ENCODE results near the gene PDZRN4. TPM values are rescaled to one million over a fixed set of nuclear protein-coding genes. Genes with fewer than 3 reads are reported as not detected.
A peak's percentile ranks its signal among the peaks of the same experiment; 100 is the strongest.

PDZRN4 gene
- polyA plus RNA-seq, 2 of the 4 experiments (the other 2 are of a cell fraction) = 0.03 TPM

GRCh38 chr12:41577995-41578394, 389.9 kb downstream of the PDZRN4 start (continued):
- TF ChIP-seq ELK1 (IDR thresholded peaks at IDR 0.05; ENCODE audit: low read depth, low read length) (no peak), KDM1A (IDR thresholded peaks at IDR 0.05; ENCODE audit: low read depth) (no peak)

GRCh38 chr12:41585784-41586183, 397.7 kb downstream of the PDZRN4 start:
- DNase-seq (ENCODE audit: low read depth in 1 of 2, low spot score in 1 of 2) = no peak
- no peak overlapping the region for H3K4me3 ChIP-seq
- POLR2A ChIA-PET = no interaction called here
- WGBS (ENCODE audit: missing lambda C conversion rate) = 54% methylated on average over 3 of the region's 3 CpGs
- peak; percentile 43 for FAIRE-seq
- H3K27ac ChIP-seq = no peak overlapping the region
- no peak overlapping the region for H3K4me2 ChIP-seq
- H3K4me1 ChIP-seq = no peaks in the 10 kb centered on the region
- no peak for TF ChIP-seq ZC3H11A (IDR thresholded peaks at IDR 0.05)
- TF ChIP-seq SMC3 (IDR thresholded peaks at IDR 0.05) = no peak
- no peak for TF ChIP-seq ATOH8 (CRISPR knock-in tag; IDR thresholded peaks at IDR 0.05; ENCODE audit: low read depth)
- no peak for TF ChIP-seq CTCF (IDR thresholded peaks at IDR 0.05)
- TF ChIP-seq FOSB (CRISPR knock-in tag; IDR thresholded peaks at IDR 0.05) = no peak
- TF ChIP-seq KDM5A (IDR thresholded peaks at IDR 0.05) = no peak
- TF ChIP-seq ELK1 (IDR thresholded peaks at IDR 0.05; ENCODE audit: low read depth, low read length) = no peak
- TF ChIP-seq MYC (IDR thresholded peaks at IDR 0.05; ENCODE audit: borderline replicate concordance, low read length) = no peak
- TF ChIP-seq JUNB (IDR thresholded peaks at IDR 0.05) = no peak
- no peak for TF ChIP-seq PBX3 (IDR thresholded peaks at IDR 0.05)
- no peak for TF ChIP-seq NPAS2 (CRISPR knock-in tag; IDR thresholded peaks at IDR 0.05; ENCODE audit: borderline replicate concordance)
- TF ChIP-seq POLR2AphosphoS2 (conservative IDR thresholded peaks at IDR 0.05; ENCODE audit: low read length) = no peak
- TF ChIP-seq EP300 (IDR thresholded peaks at IDR 0.05) = no peak
- TF ChIP-seq HOXB13 (CRISPR knock-in tag; IDR thresholded peaks at IDR 0.05; ENCODE audit: low read depth) = no peak
- ATAC-seq = no peak
- CTCF ChIA-PET = interaction anchor here (1.5 kb wide), 1 partner anchor 11 kb away, joined by 3 read pairs; no protein-coding TSS in a partner anchor
- no peaks in the 10 kb centered on the region for H3K9me3 ChIP-seq

- no peak for DNase-seq (ENCODE audit: low read depth in 1 of 2, low spot score in 1 of 2)
- no peak overlapping the region for H3K4me3 ChIP-seq
- TF ChIP-seq GATA3 (IDR thresholded peaks at IDR 0.05; ENCODE audit: borderline replicate concordance) (no peak), ESRRA (IDR thresholded peaks at IDR 0.05; ENCODE audit: borderline replicate concordance, low read length) (no peak), RARB (CRISPR knock-in tag; IDR thresholded peaks at IDR 0.05) (no peak), NR3C1 (IDR thresholded peaks at IDR 0.05) (no peak), HOXB5 (CRISPR knock-in tag; IDR thresholded peaks at IDR 0.05) (no peak), MAX (IDR thresholded peaks at IDR 0.05) (no peak), BCL3 (IDR thresholded peaks at IDR 0.05) (no peak), ELK1 (IDR thresholded peaks at IDR 0.05; ENCODE audit: low read depth, low read length) (no peak), RAD21 (conservative IDR thresholded peaks at IDR 0.05 in 1 of 2, IDR thresholded peaks at IDR 0.05 in 1 of 2) (no peak)
- no peaks in the 10 kb centered on the region for H3K4me1 ChIP-seq
- ChIA-PET CTCF (no interaction called here), POLR2A (no interaction called here)
- no peak overlapping the region for H3K27ac ChIP-seq
- no peak for ATAC-seq
- 20% methylated on average over 1 of the region's 1 CpG for WGBS (ENCODE audit: missing lambda C conversion rate)
- no peak overlapping the region for H3K4me2 ChIP-seq
- H3K9me3 ChIP-seq = no peaks in the 10 kb centered on the region
- no peak for FAIRE-seq
These were observed 399.5 kb downstream of the PDZRN4 start for GRCh38 chr12:41587574-41587973.
